ENCODE data around the gene UQCRFS1.

The UQCRFS1 gene

GRCh38 chr19:29216021-29216420 lies 3.1 kb upstream of the UQCRFS1 start:
- Histone ChIP-seq H3K23ac (ENCODE audit: low read length) (no peak overlapping the region), H3K9ac (ENCODE audit: low read length) (no peak overlapping the region), H4K8ac (ENCODE audit: low read depth, low read length) (no peak overlapping the region), H2AK5ac (ENCODE audit: low read length) (no peak overlapping the region), H3K27ac (ENCODE audit: low read depth, low read length) (no peak overlapping the region), H2BK12ac (ENCODE audit: low read length) (no peak overlapping the region), H2BK120ac (ENCODE audit: insufficient read depth, low read length, poor library complexity) (no peak overlapping the region), H4K91ac (ENCODE audit: low read depth, low read length) (no peak overlapping the region), H3K4me2 (ENCODE audit: low read length) (no peak overlapping the region), H3K14ac (ENCODE audit: low read length) (no peak overlapping the region), H4K12ac (ENCODE audit: low read depth, low read length) (no peak overlapping the region), H3K4ac (ENCODE audit: low read depth, low read length) (no peak overlapping the region), H2AFZ (ENCODE audit: insufficient read depth, low read length, poor library complexity) (no peak overlapping the region), H3K18ac (ENCODE audit: low read length) (no peak overlapping the region), H3K27me3 (ENCODE audit: insufficient read depth, low read length) (no peaks in the 10 kb centered on the region), H3K79me1 (ENCODE audit: low read length) (peaks cover 4% of the 10 kb centered on the region), H3K9me3 (ENCODE audit: insufficient read depth, low read depth, low read length) (no peaks in the 10 kb centered on the region), H2BK5ac (ENCODE audit: low read depth, low read length, poor library complexity) (no peak overlapping the region), H3K79me2 (ENCODE audit: control insufficient read depth, insufficient read depth, low read length, poor library complexity) (peaks cover 13% of the 10 kb centered on the region), H3K4me3 (ENCODE audit: low read depth, low read length) (no peak overlapping the region), H3K4me1 (ENCODE audit: control insufficient read depth in 1 of 2, insufficient read depth in 2 of 2, low read length in 2 of 2) (peaks cover 3 to 8% of the 10 kb centered on the region in 2 experiments), H3K36me3 (ENCODE audit: control insufficient read depth in 1 of 2, insufficient read depth in 2 of 2, low read length in 2 of 2) (no peaks in the 10 kb centered on the region)
- no CpG with 5 or more reads among the region's 4 CpGs for WGBS (ENCODE audit: extremely low coverage, insufficient coverage, insufficient read length)
- DNase-seq = peak; percentile 26 to 79

GRCh38 chr19:29215322-29215845 lies 2.4 kb upstream of the UQCRFS1 start:
- Histone ChIP-seq H2BK120ac (ENCODE audit: insufficient read depth, low read length, poor library complexity) (no peak overlapping the region), H3K23ac (ENCODE audit: low read length) (no peak overlapping the region), H3K79me1 (ENCODE audit: low read length) (peaks cover 4% of the 10 kb centered on the region), H3K4me3 (ENCODE audit: low read depth, low read length) (no peak overlapping the region), H3K4ac (ENCODE audit: low read depth, low read length) (no peak overlapping the region), H3K27me3 (ENCODE audit: insufficient read depth, low read length) (no peaks in the 10 kb centered on the region), H2AFZ (ENCODE audit: insufficient read depth, low read length, poor library complexity) (no peak overlapping the region), H3K18ac (ENCODE audit: low read length) (no peak overlapping the region), H4K8ac (ENCODE audit: low read depth, low read length) (no peak overlapping the region), H3K4me2 (ENCODE audit: low read length) (no peak overlapping the region), H3K9me3 (ENCODE audit: insufficient read depth, low read depth, low read length) (no peaks in the 10 kb centered on the region), H3K79me2 (ENCODE audit: control insufficient read depth, insufficient read depth, low read length, poor library complexity) (peaks cover 13% of the 10 kb centered on the region), H4K91ac (ENCODE audit: low read depth, low read length) (no peak overlapping the region), H3K36me3 (ENCODE audit: control insufficient read depth in 1 of 2, insufficient read depth in 2 of 2, low read length in 2 of 2) (no peaks in the 10 kb centered on the region), H4K12ac (ENCODE audit: low read depth, low read length) (no peak overlapping the region), H3K4me1 (ENCODE audit: control insufficient read depth in 1 of 2, insufficient read depth in 2 of 2, low read length in 2 of 2) (peaks cover 3 to 8% of the 10 kb centered on the region in 2 experiments), H2AK5ac (ENCODE audit: low read length) (no peak overlapping the region), H2BK5ac (ENCODE audit: low read depth, low read length, poor library complexity) (no peak overlapping the region), H3K27ac (ENCODE audit: low read depth, low read length) (no peak overlapping the region), H2BK12ac (ENCODE audit: low read length) (no peak overlapping the region), H3K14ac (ENCODE audit: low read length) (peak overlapping the region; percentile 5), H3K9ac (ENCODE audit: low read length) (no peak overlapping the region)
- WGBS (ENCODE audit: extremely low coverage, insufficient coverage, insufficient read length) = no CpG with 5 or more reads among the region's 7 CpGs
- DNase-seq = no peak

- H3K27ac ChIP-seq (ENCODE audit: low read depth, low read length) = no peak overlapping the region
- H3K4ac ChIP-seq (ENCODE audit: low read depth, low read length) = no peak overlapping the region
- DNase-seq = peak; percentile 5 to 25
- H2BK5ac ChIP-seq (ENCODE audit: low read depth, low read length, poor library complexity) = no peak overlapping the region
- H3K4me2 ChIP-seq (ENCODE audit: low read length) = no peak overlapping the region
- peaks cover 3 to 8% of the 10 kb centered on the region in 2 experiments for H3K4me1 ChIP-seq (ENCODE audit: control insufficient read depth in 1 of 2, insufficient read depth in 2 of 2, low read length in 2 of 2)
- peaks cover 13% of the 10 kb centered on the region for H3K79me2 ChIP-seq (ENCODE audit: control insufficient read depth, insufficient read depth, low read length, poor library complexity)
- no peaks in the 10 kb centered on the region for H3K27me3 ChIP-seq (ENCODE audit: insufficient read depth, low read length)
- H4K8ac ChIP-seq (ENCODE audit: low read depth, low read length) = no peak overlapping the region
- peaks cover 4% of the 10 kb centered on the region for H3K79me1 ChIP-seq (ENCODE audit: low read length)
- no peak overlapping the region for H3K9ac ChIP-seq (ENCODE audit: low read length)
- no peaks in the 10 kb centered on the region for H3K9me3 ChIP-seq (ENCODE audit: insufficient read depth, low read depth, low read length)
- no peak overlapping the region for H3K18ac ChIP-seq (ENCODE audit: low read length)
- H4K91ac ChIP-seq (ENCODE audit: low read depth, low read length) = no peak overlapping the region
- H2BK12ac ChIP-seq (ENCODE audit: low read length) = no peak overlapping the region
- no peaks in the 10 kb centered on the region for H3K36me3 ChIP-seq (ENCODE audit: control insufficient read depth in 1 of 2, insufficient read depth in 2 of 2, low read length in 2 of 2)
- no peak overlapping the region for H3K4me3 ChIP-seq (ENCODE audit: low read depth, low read length)
- H3K23ac ChIP-seq (ENCODE audit: low read length) = no peak overlapping the region
- WGBS (ENCODE audit: extremely low coverage, insufficient coverage, insufficient read length) = no CpG with 5 or more reads among the region's 2 CpGs
- no peak overlapping the region for H2BK120ac ChIP-seq (ENCODE audit: insufficient read depth, low read length, poor library complexity)
- no peak overlapping the region for H2AK5ac ChIP-seq (ENCODE audit: low read length)
- no peak overlapping the region for H2AFZ ChIP-seq (ENCODE audit: insufficient read depth, low read length, poor library complexity)
- H3K14ac ChIP-seq (ENCODE audit: low read length) = no peak overlapping the region
- H4K12ac ChIP-seq (ENCODE audit: low read depth, low read length) = no peak overlapping the region
These were observed 1.5 kb upstream of the UQCRFS1 start for GRCh38 chr19:29214411-29214810.

- peaks cover 3 to 8% of the 10 kb centered on the region in 2 experiments for H3K4me1 ChIP-seq (ENCODE audit: control insufficient read depth in 1 of 2, insufficient read depth in 2 of 2, low read length in 2 of 2)
- H3K27me3 ChIP-seq (ENCODE audit: insufficient read depth, low read length) = no peaks in the 10 kb centered on the region
- peaks cover 2 to 4% of the 10 kb centered on the region in 2 experiments for H3K36me3 ChIP-seq (ENCODE audit: control insufficient read depth in 1 of 2, insufficient read depth in 2 of 2, low read length in 2 of 2)
These were observed 649 bp downstream of the UQCRFS1 start for GRCh38 chr19:29212356-29212647.

More at GRCh38 chr19:29212356-29212647, 649 bp downstream of the UQCRFS1 start:
- DNase-seq = no peak
- Histone ChIP-seq H3K4me2 (ENCODE audit: low read length) (peak overlapping the region; percentile 72), H3K79me2 (ENCODE audit: control insufficient read depth, insufficient read depth, low read length, poor library complexity) (peaks cover 13% of the 10 kb centered on the region), H2BK120ac (ENCODE audit: insufficient read depth, low read length, poor library complexity) (peak overlapping the region; percentile 89), H3K27ac (ENCODE audit: low read depth, low read length) (peak overlapping the region; percentile 52), H3K4ac (ENCODE audit: low read depth, low read length) (peak overlapping the region; percentile 100), H3K14ac (ENCODE audit: low read length) (peak overlapping the region; percentile 92), H3K79me1 (ENCODE audit: low read length) (peaks cover 4% of the 10 kb centered on the region), H2AK5ac (ENCODE audit: low read length) (peak overlapping the region; percentile 87), H2BK5ac (ENCODE audit: low read depth, low read length, poor library complexity) (peak overlapping the region; percentile 46), H3K9me3 (ENCODE audit: insufficient read depth, low read depth, low read length) (no peaks in the 10 kb centered on the region), H3K18ac (ENCODE audit: low read length) (peak overlapping the region; percentile 77), H3K9ac (ENCODE audit: low read length) (peak overlapping the region; percentile 98), H4K91ac (ENCODE audit: low read depth, low read length) (peak overlapping the region; percentile 87), H2BK12ac (ENCODE audit: low read length) (no peak overlapping the region), H3K4me3 (ENCODE audit: low read depth, low read length) (peak overlapping the region; percentile 94), H4K8ac (ENCODE audit: low read depth, low read length) (peak overlapping the region; percentile 94), H4K12ac (ENCODE audit: low read depth, low read length) (peak overlapping the region; percentile 94), H2AFZ (ENCODE audit: insufficient read depth, low read length, poor library complexity) (peak overlapping the region; percentile 72), H3K23ac (ENCODE audit: low read length) (no peak overlapping the region)
- no CpG with 5 or more reads among the region's 7 CpGs for WGBS (ENCODE audit: extremely low coverage, insufficient coverage, insufficient read length)

Data from trophoblast cell (in vitro differentiated cells and primary cell).